ENCODE results near the gene PHF1.

The PHF1 gene

DNA sequence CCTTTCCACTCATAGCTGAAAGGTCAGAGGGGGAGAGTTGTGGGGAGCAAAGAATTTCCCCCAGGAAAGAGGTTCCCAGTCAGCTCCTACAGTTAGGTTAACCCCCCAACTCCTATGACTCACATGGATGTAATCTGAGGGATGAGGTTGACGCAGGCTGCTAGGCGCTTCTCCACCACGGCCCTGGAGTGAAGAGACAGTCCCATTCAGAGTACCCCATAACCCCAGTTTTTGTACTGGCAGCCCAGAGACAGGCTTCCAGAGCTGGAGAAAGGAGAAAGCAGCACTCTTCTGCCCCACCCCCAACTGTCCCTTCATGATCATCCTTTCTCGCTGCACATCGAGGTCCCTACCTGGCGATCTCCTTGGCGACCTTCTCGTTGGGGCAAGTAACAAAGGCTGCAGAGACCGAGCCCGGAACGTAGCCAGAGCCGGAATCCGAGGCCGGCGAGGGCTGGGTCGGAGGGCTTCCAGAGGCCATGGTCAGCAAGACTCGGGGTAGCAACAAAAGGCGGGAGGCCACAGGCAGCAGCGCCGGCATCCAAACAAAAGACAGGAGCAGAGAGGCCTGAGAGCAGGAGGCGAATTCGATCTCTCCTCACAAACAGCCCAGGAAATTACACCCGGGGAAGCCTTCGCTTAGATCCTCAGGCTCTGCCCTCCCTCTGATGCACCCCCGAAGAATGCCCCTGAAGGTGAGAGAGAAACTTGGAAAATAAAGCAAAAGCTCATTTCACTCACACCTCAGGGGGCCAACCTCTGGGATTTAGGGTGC lies 6.5 kb downstream of the PHF1 start:
- in situ Hi-C loops (cut with MboI; ENCODE audit: low sequenced_read_pairs) = no loop called here

DNA sequence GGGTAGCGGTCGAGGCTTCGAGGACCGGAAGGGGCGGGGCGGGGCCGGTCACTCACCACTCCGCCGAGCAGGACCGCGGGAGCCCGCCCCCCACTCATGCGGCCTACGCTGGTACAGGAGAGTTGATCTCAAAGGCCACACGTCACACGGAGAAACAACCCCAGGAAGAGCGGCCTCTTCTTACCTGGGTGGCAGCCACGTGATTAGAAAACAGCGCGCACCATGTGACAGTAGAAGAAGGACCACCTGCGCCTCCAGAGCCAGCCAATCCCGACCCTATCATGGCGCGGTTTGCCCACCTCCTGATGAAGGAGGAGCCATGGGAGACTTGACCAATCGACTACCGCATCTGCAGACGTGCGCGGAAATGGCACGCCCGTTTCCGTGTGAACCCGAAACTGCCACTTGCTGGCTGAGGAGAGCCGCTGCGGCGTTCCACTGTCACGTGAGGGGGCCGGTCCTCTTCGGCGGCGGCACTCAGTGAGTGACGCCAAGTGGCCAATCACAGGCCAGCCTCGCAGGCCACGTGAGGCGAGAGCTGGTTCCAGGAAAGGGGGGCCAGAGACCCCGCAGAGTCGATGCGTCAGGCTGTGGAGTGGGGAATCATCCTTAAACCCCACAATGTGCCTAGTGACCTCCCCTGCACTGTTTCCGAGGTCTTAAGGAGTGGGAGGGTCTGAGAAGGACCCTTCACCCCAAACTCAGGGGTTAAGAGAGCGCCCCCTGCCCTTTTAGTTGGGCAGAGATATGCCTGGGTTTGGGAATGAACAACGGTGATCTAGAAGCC lies 7.3 kb downstream of the PHF1 start, which contains the start of gene CUTA:
Gene CUTA, minus strand, starts transcription at position 205 of the 787 bp plus-strand sequence. Its CDS starts 107 bp downstream, at position 98.
- in situ Hi-C loops (cut with MboI; ENCODE audit: low sequenced_read_pairs) = no loop called here

DNA sequence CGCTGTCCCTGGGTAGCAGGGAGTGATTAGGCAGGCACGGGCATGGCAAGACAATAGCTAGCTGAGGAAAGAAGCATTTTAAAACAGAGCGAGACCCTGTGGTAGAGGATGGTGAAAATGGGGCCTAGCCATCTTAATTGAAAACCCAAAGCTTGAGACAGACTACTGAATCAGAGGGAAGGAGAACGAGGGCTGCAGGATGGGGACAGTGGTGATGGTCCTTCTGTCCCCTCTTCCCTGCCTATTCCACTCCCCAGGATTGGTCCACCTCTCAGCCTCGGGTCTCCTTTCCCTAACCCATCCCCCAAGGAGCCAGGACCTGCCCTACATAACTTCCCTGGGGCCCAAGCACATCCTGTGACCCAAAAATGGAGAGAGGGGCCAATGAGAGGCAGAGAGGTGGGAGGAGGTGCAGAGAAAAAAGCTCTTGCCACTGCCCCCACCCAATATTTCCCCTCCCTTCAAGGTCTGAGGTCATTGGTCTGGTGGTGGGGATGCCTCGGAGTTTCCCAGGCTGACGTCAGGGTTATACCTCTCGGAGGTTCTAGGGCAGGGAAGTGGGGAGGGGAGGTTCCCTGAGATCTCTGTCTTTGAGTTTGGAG lies 8.0 kb downstream of the PHF1 start:
- in situ Hi-C loops (cut with MboI; ENCODE audit: low sequenced_read_pairs) = no loop called here

DNA sequence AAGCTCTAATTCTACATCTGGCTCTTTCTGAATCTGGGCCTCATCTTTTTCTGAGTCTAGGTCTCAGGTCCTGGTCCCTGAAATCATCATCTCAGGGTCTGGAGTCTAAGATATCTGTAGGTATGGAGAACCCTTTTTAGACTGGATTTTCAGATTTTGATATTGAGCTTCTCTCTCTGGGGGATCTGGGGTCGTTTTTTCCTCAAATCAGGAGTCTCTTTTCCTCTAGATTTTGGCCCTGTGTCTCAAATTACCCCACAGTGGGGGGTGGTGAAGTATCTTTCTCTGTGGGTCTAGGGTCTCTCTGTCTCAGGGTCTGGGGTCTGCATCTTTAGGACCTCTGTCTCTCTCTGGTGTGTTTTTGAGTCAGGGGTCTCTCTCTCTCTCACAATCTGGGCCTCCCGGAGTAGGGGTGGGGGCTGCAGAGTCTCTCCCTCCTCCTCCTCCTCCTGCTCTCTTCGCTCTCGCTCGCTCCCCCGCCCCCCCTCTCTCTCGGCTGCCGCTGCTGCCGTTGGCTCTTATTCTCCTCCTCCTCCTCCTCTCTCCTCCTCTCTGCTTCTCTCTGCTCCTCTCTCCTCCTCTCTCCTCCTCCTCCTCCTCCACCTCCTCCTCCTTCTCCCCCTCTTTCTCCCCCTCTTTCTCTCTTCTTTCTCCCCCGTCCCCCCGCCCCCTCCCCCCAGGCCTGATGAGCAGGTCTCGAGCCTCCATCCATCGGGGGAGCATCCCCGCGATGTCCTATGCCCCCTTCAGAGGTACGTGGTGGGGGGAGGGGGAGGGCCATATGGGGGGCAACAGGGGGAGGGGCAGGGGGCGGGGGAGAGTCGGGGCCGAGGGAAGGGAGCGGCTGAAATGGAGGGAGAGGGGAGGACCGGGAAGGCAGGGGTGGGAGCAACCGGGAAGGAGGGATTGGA lies 9.0 kb downstream of the PHF1 start, which contains the start of gene SYNGAP1:
Gene SYNGAP1, plus strand, starts transcription at position 486 of the 911 bp plus-strand sequence. Its CDS starts 200 bp downstream, at position 686.
- in situ Hi-C loops (cut with MboI; ENCODE audit: low sequenced_read_pairs) = no loop called here

DNA sequence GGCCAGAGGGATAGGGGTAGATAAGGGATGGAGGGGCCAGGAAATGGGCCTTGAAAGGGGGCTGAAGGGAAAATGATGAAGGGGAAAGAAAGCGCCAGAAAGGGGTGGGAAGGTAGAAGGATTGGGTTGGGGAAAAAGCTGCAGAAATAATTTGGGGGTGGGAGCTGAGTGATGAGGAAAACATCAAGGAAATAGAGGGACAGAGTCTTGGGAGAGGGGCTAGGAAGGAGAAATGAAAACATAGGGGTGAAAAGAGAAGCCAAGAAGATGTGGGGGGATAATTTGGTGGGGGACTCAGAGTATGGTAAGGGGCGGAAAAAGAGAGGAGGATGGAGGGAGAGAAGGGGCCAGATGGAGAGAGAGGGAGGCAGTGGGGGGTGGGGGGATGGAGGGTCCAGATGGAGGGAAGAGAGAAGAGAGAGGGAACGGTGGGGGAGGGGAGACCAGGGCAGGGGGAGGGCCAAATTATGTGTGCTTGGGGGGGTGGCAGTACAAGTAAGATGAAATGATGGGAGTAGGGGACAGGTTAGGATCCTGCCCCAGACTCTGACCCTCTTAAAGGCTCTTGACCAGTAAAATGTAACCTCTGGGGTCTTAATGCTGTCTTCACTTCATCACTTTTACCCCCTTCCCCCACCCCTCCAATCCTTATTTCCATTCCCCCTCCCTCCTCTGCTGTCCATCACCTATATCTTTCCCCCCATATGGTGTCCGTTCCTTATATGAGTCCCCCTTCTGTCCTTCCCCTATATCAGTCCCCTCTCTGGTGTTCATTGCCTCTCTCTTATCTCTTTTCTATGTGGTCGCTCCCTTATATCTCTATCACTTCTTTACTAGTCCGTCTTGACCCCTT lies 9.9 kb downstream of the PHF1 start:
- in situ Hi-C loops (cut with MboI; ENCODE audit: low sequenced_read_pairs) = no loop called here

DNA sequence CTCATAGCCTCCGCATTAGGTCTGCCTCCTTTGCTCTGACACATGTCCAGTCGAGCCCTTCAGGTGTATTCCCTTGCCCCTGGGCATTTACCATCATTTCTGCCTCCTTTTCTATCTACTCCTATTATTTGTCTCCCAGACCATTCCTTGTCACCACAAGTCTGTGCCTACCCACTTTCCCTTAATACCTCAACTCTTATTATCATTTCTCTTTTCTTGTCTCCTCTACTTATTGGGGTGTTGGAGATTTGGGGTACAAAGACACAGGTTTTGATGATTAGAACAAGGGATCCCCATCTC lies 10.5 kb downstream of the PHF1 start:
- in situ Hi-C loops (cut with MboI; ENCODE audit: low sequenced_read_pairs) = no loop called here

DNA sequence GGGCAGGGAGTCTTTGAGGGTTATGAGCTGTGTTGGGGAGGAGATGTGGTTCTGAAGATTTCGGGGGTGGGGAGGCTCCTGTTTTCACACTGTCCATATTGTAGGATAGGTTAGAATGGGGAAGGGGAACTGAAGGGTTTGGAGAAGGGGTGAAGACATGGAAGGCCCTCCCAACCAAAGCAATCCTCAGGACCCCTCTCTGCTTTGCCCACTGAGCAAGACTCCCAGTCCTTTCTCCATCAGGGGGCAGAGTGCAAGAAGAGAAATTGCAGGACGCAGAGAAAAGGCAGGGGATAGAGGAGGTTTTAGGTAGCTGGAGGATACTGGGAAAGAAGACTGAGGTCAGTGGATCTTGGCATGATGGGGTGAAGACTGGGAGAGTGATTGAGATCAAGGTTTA lies 13.0 kb downstream of the PHF1 start:
- in situ Hi-C loops (cut with MboI; ENCODE audit: low sequenced_read_pairs) = no loop called here

DNA sequence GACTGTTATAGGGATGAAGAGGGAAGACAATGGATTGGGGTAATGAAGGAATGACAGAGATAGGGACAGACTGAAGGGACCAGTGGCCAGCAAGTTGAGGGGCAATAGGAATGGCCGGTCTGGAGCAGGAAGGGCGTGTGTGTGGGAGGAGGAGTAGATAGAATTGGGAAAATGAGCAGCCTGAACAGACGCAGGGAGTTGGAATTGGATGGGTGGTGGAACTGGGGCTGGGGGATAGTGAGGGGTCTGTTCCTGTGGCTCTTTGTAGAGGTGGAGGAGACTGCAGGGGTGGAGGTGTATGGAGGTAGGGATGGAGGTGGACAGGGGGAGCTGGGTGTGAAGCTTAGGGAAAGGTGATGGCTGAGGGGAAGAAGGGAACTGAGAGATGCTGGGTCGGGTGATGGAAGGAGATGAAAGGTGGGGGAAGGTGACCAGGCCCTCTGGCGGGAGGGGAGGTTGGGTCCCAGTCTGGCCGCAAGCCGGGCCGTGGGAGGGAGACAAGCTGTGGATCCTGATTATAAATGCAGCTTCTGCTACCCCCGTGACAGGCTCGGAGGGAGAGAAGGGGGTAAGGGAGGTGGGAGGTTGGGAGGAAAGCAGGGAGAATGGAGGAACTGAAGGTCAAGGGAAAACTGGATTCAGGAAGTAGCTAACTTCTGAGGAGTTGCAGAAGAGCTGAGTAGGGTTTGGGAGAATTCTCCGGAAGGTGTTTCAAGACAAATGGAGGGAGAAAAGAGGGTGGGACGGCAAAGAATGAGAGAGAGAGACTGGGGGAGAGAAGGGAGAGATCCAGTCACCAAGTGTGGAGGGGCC lies 14.2 kb downstream of the PHF1 start:
- in situ Hi-C loops (cut with MboI; ENCODE audit: low sequenced_read_pairs) = no loop called here

DNA sequence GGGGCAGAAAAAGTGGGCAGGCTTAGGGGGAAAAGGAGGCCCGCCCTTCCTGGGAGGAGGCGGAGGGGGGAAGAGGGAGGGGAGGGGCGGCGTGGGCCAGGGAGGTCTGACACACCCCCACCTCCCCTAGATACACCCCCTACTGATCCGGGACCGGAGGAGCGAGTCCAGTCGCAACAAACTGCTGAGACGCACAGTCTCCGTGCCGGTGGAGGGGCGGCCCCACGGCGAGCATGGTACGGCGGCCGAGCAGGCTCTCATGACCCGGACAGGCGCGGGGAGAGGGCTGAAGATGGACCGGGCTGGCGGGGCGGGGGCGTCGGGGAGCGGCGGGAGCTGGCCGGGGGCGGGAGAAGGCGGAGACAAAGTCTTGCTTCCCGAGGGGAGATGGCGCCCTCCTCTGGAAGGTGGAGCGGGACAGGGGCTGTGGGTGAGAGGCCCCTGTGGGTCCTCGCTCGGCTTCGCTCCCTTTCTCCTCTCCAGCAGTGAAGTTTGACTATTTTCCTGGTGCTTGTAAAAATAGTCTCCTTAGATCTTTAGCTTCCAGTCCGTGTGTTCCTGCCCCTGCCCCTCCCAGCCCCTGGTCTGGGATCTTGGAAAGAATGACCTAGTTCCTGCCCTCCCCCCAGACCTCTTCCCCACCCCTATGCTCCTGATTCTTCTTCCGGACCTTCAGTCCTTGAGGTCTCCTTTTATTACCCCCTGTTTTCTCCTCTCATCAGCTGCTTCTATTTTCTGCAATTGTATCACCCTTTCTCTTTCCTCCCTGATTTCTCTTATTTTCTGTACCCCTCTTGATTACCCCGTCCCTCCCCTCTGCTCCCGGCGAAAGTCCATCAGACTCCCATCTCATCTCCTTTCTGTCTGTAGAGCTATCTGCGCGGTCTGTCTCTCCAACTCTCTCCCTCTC lies 15.1 kb downstream of the PHF1 start:
- in situ Hi-C loops (cut with MboI; ENCODE audit: low sequenced_read_pairs) = no loop called here

DNA sequence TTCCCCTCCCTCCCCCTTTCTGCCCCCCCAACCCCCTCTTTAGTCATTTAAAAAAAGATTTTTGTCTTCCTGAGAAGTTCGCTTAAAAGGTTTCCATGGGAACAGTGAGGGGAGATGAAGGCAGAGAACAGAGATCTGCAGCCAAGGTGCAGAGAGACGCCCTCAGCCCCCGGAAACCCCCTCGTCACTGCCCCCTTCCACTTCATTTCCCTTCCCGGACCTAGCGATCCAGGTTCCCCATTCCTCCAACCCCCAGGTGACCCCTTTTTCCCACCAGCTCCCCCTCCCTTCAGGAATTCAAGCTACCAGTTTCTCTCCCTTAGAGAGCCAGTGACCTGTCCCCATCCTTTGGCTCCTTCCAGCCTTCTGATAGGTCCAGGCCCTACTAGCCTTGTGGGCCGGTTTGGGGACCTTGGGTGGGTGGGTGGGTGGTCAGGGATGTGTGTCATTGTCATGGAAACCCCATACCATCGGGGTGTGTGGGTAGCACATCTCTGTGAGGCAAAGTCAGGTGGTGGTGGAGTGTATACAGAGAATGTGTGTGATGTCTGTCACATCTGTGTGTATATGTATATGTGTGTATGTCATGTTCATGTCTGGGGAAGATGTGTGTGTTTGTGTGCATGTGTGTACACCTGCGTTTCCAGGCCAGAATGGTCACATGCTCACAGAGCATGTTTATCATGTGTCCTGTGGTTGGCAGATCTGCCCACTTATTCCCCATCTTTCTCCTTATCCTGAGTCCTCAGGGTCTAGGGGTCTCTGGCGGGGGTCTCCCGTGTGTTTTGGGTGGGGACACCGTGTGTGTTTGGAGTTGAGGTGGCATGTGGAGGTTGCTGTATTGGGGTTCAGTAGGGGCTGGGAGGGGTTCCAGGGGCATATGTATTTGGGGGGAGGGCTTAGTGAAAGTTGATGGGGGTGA lies 16.0 kb downstream of the PHF1 start:
- in situ Hi-C loops (cut with MboI; ENCODE audit: low sequenced_read_pairs) = no loop called here

DNA sequence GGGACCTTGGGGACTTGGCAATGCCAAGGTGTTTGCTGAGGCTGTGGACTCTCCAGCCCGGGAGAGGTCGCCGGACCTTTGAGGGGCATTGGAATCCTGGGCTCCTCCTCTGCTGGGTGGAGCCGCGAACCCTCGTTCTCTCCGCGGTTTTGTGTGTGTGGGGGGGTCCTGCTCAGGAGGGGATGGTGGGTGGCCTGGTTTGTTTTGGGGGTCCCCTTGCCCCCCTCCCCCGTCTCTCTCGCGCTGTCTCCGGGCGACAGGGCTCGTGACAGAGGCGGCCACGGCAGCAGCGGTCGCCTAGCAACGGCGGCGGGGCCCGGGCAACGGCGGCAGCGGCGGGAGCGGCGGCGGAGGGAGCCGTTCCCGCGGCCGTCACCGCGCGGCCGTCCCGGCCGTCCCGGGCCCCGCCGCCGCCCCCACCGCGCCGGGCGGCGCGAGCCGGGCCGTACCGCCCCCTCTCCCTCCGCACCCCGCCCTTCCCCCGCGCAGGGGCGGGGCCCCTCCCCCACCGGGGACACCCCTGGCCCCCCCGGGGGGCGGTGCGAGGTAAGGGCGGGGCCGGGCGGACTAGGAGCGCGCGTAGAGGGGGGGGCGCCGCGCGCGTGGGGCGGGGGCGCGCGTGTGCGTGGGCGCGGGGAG lies 16.9 kb downstream of the PHF1 start:
- in situ Hi-C loops (cut with MboI; ENCODE audit: low sequenced_read_pairs) = no loop called here

DNA sequence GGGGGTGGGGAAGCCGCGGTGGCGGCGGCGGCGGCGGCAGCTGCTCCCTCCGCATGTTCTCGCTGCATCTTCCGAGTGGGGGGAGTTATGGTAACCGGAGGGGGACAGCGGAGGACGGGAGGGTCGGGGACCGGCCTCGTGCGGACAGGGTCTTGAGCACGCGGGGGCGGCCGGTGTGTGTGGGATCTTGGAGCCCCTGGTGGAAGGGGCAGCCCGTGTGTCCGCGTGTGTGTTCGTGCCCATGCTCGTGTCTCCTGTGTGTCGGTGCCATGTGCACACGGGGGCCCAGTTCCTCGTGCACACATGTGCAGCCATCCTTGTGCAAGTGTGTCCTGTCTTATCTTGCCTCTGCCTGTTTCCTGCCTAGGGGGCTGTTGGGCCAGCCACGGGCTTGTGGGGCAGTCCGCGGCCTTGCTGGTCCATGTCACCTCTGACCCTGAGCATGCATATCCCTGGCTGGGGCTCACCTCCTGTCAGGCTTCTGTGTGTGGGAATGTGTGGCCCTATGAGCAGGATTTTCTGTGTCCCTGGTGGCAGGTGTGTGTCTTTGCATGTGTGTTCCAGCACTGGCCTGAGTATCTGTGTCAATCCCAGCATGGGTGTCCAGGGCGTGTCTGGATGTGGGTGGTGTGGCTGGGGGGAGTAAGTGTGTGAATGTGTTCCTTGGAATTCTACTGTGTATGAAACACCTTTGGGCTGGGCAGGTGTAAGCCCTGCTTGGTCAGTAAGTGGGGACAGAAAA lies 17.6 kb downstream of the PHF1 start:
- in situ Hi-C loops (cut with MboI; ENCODE audit: low sequenced_read_pairs) = no loop called here

DNA sequence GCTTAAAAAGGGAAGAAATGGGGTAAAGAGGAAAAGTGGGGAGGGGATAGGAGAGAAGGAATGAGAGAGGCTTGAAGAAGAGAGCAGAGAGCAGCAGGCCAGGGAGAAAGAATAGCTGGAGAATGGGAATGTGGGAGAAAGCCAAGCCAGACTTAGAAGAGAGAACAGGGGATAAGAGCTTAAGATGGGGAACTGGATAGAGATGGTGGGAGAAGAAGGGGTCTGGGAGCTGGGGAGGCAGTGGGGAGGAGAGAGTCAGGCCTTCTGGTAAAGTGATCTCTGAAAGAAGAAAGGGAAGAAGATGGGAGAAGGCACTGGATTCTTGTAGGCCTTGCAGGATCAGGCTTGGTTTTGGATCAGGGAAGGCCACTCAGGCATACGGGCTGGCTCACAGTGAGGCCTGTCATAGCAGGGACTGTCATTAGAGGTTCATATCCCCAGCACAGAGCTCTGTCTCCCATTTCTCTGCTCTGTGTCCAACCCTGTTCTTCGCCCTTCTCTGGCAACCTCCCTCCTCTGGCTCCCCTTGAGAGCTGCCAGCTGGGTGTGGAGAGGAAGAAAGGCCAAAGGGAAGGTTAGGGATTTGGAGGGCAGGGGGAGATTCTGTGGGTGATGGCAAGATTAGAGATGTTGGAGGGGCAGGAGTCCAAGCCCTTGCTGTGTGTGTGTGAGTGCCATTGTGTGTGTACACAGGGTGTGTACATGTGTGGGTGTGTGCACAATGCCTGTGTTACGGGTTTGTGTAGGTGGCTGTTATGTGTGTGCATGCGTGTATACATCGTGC lies 18.3 kb downstream of the PHF1 start:
- in situ Hi-C loops (cut with MboI; ENCODE audit: low sequenced_read_pairs) = no loop called here

DNA sequence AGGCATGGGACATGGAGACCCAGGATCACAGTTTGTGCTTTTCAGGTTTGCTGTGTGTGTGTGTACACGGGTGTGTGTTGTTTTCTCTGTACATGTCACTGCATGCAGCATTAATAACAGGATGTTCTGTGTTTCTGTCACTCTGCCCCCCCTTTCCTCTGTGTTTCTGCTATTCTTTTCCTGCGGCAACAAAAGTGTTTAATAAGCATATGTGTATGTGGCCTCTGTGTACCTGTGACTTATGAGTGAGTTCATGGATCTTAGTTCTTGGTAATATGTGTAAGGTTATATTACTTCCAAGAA lies 18.9 kb downstream of the PHF1 start:
- in situ Hi-C loops (cut with MboI; ENCODE audit: low sequenced_read_pairs) = no loop called here

DNA sequence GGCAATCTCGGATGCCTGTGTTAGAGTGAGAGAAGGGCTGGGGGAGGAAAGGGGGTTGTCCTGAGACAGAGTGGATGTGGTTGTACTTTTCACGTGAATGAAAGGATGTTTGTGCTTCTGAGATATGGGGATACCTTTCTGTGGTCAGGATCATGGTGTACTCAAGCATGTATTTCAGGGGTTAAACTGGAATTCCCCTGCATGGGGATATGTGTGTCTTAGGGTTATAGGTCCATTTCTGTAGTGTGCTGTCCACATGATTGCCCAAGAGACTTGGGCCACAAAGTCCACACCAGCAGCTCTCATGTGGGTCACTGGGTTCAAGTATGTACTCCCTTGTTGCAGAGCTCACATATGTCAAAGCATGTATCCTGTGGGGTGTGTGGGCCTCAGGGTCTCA lies 19.5 kb downstream of the PHF1 start:
- in situ Hi-C loops (cut with MboI; ENCODE audit: low sequenced_read_pairs) = no loop called here

Measured in HL-60/S4 treated with retinoic acid at 250 ng/mL for 4 days and 3 days (cell line).